Prostate gland (tissue), 2 donors: ENCODE measurements around the gene ZNF581.

ENCODE experiments used
- POLR2A ChIP-seq: fragments of 450-650 bp; IDR thresholded peaks from one replicate; pipeline ENCODE4 v1.6.1; 2016; ENCODE audit warnings: antibody characterized with exemption, mild to moderate bottlenecking
- POLR2AphosphoS5 ChIP-seq: sonication (generic); formaldehyde crosslinking; IDR thresholded peaks from one replicate; pipeline ENCODE4 v1.6.1; 2017; ENCODE audit warnings: antibody characterized with exemption
- TF ChIP-seq, protein P1 (sequence below), 4 experiments: fragments of 200-600 bp in 2 of 4; fragments of 450-650 bp in 2 of 4; sonication (generic) in 2 of 4; IDR thresholded peaks; 1 replicate in 3 of 4; 2 replicates in 1 of 4; pipeline ENCODE4 v1.5.1; 2016 to 2019; ENCODE audit warnings: antibody characterized with exemption in 4 of 4, mild to moderate bottlenecking in 2 of 4, moderate library complexity in 2 of 4

- TF ChIP-seq POLR2A, result no peak
- TF ChIP-seq, protein P1, sequence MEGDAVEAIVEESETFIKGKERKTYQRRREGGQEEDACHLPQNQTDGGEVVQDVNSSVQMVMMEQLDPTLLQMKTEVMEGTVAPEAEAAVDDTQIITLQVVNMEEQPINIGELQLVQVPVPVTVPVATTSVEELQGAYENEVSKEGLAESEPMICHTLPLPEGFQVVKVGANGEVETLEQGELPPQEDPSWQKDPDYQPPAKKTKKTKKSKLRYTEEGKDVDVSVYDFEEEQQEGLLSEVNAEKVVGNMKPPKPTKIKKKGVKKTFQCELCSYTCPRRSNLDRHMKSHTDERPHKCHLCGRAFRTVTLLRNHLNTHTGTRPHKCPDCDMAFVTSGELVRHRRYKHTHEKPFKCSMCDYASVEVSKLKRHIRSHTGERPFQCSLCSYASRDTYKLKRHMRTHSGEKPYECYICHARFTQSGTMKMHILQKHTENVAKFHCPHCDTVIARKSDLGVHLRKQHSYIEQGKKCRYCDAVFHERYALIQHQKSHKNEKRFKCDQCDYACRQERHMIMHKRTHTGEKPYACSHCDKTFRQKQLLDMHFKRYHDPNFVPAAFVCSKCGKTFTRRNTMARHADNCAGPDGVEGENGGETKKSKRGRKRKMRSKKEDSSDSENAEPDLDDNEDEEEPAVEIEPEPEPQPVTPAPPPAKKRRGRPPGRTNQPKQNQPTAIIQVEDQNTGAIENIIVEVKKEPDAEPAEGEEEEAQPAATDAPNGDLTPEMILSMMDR (IDR thresholded peaks at IDR 0.05), result no peak
- no peak for TF ChIP-seq POLR2AphosphoS5
Measured at GRCh38 chr19:55694656-55695491, 51.4 kb downstream of the ZNF581 start.
